IMR-90 (cell line): ENCODE data around the gene ST8SIA4. TPM values are rescaled to one million over a fixed set of nuclear protein-coding genes. Genes with fewer than 3 reads are reported as not detected.

ENCODE experiments used
- ATAC-seq: fragments of 200-7000 bp; cut with Tn5 transposase; 2 replicates; pipeline ENCODE4 v1.9.1; 2020; ENCODE audit warnings: low read depth, mild to moderate bottlenecking, moderate library complexity
- BruUV-seq: library from RNA; stranded (reverse); fragments of 400-500 nt; replicated peaks from 2 replicates; lab custom pipeline; 2021; lab: Mats Ljungman, UMichigan
- CTCF ChIA-PET: fragments of 300-600 bp; formaldehyde crosslinking; extraction: SDS; loops from one replicate; lab custom pipeline; 2021; ENCODE audit warnings: antibody characterized with exemption; lab: Yijun Ruan, JAX
- POLR2A ChIA-PET: fragments of 300-600 bp; sonication (Branson Sonifier 250); formaldehyde crosslinking; loops from one replicate; lab custom pipeline; 2022; ENCODE audit warnings: antibody characterized with exemption; ENCODE audit not compliant: unreplicated experiment; lab: Charles Lee
- DNase-seq: peaks from one replicate; pipeline ENCODE4 v3.0.0; 2013
- H2AFZ ChIP-seq: replicated peaks from 2 replicates; pipeline ENCODE3; 2013; ENCODE audit warnings: low read length, mild to moderate bottlenecking; ENCODE audit not compliant: poor library complexity
- H2AK5ac ChIP-seq: 2 replicates; pipeline ENCODE4 v1.6.1; 2013; ENCODE audit warnings: low read depth, low read length, inconsistent platforms
- H2AK9ac ChIP-seq: replicated peaks from 2 replicates; pipeline ENCODE3; 2013; ENCODE audit warnings: mild to moderate bottlenecking, low read depth, low read length, moderate library complexity; ENCODE audit not compliant: poor library complexity
- H2BK120ac ChIP-seq: 2 replicates; pipeline ENCODE4 v1.6.1; 2013; ENCODE audit warnings: low read depth, low read length, inconsistent platforms
- H2BK15ac ChIP-seq: 3 replicates; pipeline ENCODE4 v1.6.1; 2013; ENCODE audit warnings: low read depth, low read length, inconsistent platforms
- H2BK20ac ChIP-seq: 2 replicates; pipeline ENCODE4 v1.6.1; 2013; ENCODE audit warnings: low read depth, mild to moderate bottlenecking, inconsistent platforms, low read length, moderate library complexity
- H2BK5ac ChIP-seq: 2 replicates; pipeline ENCODE4 v1.6.1; 2013; ENCODE audit warnings: mild to moderate bottlenecking, low read depth, low read length, inconsistent platforms; ENCODE audit not compliant: poor library complexity, severe bottlenecking
- H3K14ac ChIP-seq: replicated peaks from 2 replicates; pipeline ENCODE4 v1.6.1; 2013; ENCODE audit warnings: low read depth, low read length, inconsistent platforms
- H3K18ac ChIP-seq: 2 replicates; pipeline ENCODE4 v1.6.1; 2013; ENCODE audit warnings: low read depth, low read length, control low read depth
- H3K23ac ChIP-seq: 2 replicates; pipeline ENCODE4 v1.6.1; 2013; ENCODE audit warnings: low read depth, low read length, inconsistent platforms
- H3K27ac ChIP-seq: 2 replicates; pipeline ENCODE4 v1.5.1; 2013; ENCODE audit warnings: mild to moderate bottlenecking, control low read depth, low read length; ENCODE audit not compliant: insufficient read depth
- H3K27me3 ChIP-seq: 2 replicates; pipeline ENCODE4 v1.6.1; 2013; ENCODE audit warnings: low read length; ENCODE audit not compliant: control insufficient read depth, insufficient read depth
- H3K36me3 ChIP-seq: 2 replicates; pipeline ENCODE4 v1.6.1; 2013; ENCODE audit warnings: low read length, mixed read lengths; ENCODE audit not compliant: control insufficient read depth, insufficient read depth
- H3K4ac ChIP-seq: 2 replicates; pipeline ENCODE4 v1.6.1; 2013; ENCODE audit warnings: low read depth, low read length, inconsistent platforms
- H3K4me1 ChIP-seq: 2 replicates; pipeline ENCODE4 v1.6.1; 2013; ENCODE audit warnings: low read length, mixed read lengths; ENCODE audit not compliant: control insufficient read depth, insufficient read depth
- H3K4me2 ChIP-seq: 2 replicates; pipeline ENCODE4 v1.6.1; 2013; ENCODE audit warnings: low read depth, mild to moderate bottlenecking, control low read depth, low read length, moderate library complexity
- H3K4me3 ChIP-seq: 2 replicates; pipeline ENCODE4 v1.5.1; 2013; ENCODE audit warnings: low read depth, mild to moderate bottlenecking, control low read depth, low read length, moderate library complexity; ENCODE audit not compliant: insufficient read depth
- H3K56ac ChIP-seq: 2 replicates; pipeline ENCODE4 v1.6.1; 2013; ENCODE audit warnings: low read length, inconsistent platforms; ENCODE audit not compliant: insufficient read depth; ENCODE audit errors: extremely low read depth
- H3K79me1 ChIP-seq, 2 experiments: 2 replicates each; pipeline ENCODE4 v1.6.1; 2013; ENCODE audit warnings: low read length in 2 of 2, inconsistent platforms in 1 of 2, low read depth in 1 of 2
- H3K9ac ChIP-seq: 2 replicates; pipeline ENCODE4 v1.6.1; 2013; ENCODE audit warnings: low read depth, low read length, control low read depth
- H3K9me1 ChIP-seq: 2 replicates; pipeline ENCODE4 v1.6.1; 2013; ENCODE audit warnings: low read length, inconsistent platforms; ENCODE audit not compliant: insufficient read depth
- H3K9me3 ChIP-seq: 2 replicates; pipeline ENCODE4 v1.6.1; 2013; ENCODE audit warnings: low read length; ENCODE audit not compliant: control insufficient read depth, insufficient read depth
- H4K20me1 ChIP-seq: 2 replicates; pipeline ENCODE4 v1.6.1; 2013; ENCODE audit warnings: low read length, inconsistent platforms; ENCODE audit not compliant: insufficient read depth
- H4K5ac ChIP-seq: 2 replicates; pipeline ENCODE4 v1.6.1; 2013; ENCODE audit warnings: mild to moderate bottlenecking, low read depth, low read length, control low read depth
- H4K8ac ChIP-seq, 2 experiments: 2 replicates each; pipeline ENCODE4 v1.6.1; 2013; ENCODE audit warnings: low read depth in 2 of 2, low read length in 2 of 2, control low read depth in 1 of 2, inconsistent platforms in 1 of 2
- H4K91ac ChIP-seq: 2 replicates; pipeline ENCODE4 v1.6.1; 2013; ENCODE audit warnings: low read depth, low read length, inconsistent platforms; ENCODE audit not compliant: insufficient read depth
- BHLHE40 ChIP-seq: fragments of 150-350 bp; IDR thresholded peaks from 2 replicates; pipeline ENCODE4 v1.6.1; 2016; ENCODE audit warnings: mild to moderate bottlenecking, low read depth, low read length
- CHD1 ChIP-seq: IDR thresholded peaks from 2 replicates; pipeline ENCODE4 v1.6.1; 2012; ENCODE audit warnings: low read depth, low read length, improper control_type of control experiment
- FOS ChIP-seq: fragments of 150-350 bp; IDR thresholded peaks from 2 replicates; pipeline ENCODE4 v1.6.1; 2016; ENCODE audit warnings: low read depth, low read length
- MAFK ChIP-seq: IDR thresholded peaks from 2 replicates; pipeline ENCODE4 v1.6.1; 2012; ENCODE audit warnings: low read depth, low read length, improper control_type of control experiment
- MXI1 ChIP-seq: IDR thresholded peaks from 2 replicates; pipeline ENCODE4 v1.6.1; 2012; ENCODE audit warnings: low read depth, mild to moderate bottlenecking, low read length, moderate library complexity, borderline replicate concordance
- NFE2L2 ChIP-seq: fragments of 150-350 bp; IDR thresholded peaks from 2 replicates; pipeline ENCODE4 v1.6.1; 2016; ENCODE audit warnings: low read depth, mild to moderate bottlenecking, low read length
- POLR2A ChIP-seq: IDR thresholded peaks from 2 replicates; pipeline ENCODE4 v1.6.1; 2012; ENCODE audit warnings: mild to moderate bottlenecking, low read depth, low read length
- RAD21 ChIP-seq: IDR thresholded peaks from 2 replicates; pipeline ENCODE4 v1.6.1; 2012; ENCODE audit warnings: low read length, improper control_type of control experiment
- RCOR1 ChIP-seq: IDR thresholded peaks from 2 replicates; pipeline ENCODE4 v1.6.1; 2012; ENCODE audit warnings: mild to moderate bottlenecking, low read length, improper control_type of control experiment; ENCODE audit not compliant: insufficient replicate concordance
- SMC3 ChIP-seq: fragments of 150-350 bp; IDR thresholded peaks from 2 replicates; pipeline ENCODE4 v1.6.1; 2016; ENCODE audit warnings: low read depth, mild to moderate bottlenecking, antibody characterized with exemption, low read length, moderate library complexity
- dilution Hi-C: fragments of 300-500 bp; cut with HindIII; formaldehyde crosslinking; loops from one replicate; pipeline ENCODE4 v1.14.3; 2018; ENCODE audit warnings: low sequenced_read_pairs; ENCODE audit not compliant: unreplicated experiment
- in situ Hi-C: fragments of 300-500 bp; cut with MboI; formaldehyde crosslinking; loops from 3 replicates; pipeline ENCODE4 v1.14.3; 2019; ENCODE audit warnings: low sequenced_read_pairs, inconsistent platforms, mixed read lengths
- intact Hi-C: fragments of 100-400 bp; cut with micrococcal nuclease; formaldehyde crosslinking; loops from 2 replicates; pipeline ENCODE4 v1.10.0; 2022
- polyA plus RNA-seq, 3 experiments: library from polyadenylated mRNA; depleted of rRNA; stranded (reverse); fragments of >200 nt; gene quantifications; 2 replicates each; pipeline ENCODE4 v1.2.3, GENCODE V29; 2012; ENCODE audit warnings: low replicate concordance in 1 of 3
- total RNA-seq: library from RNA; depleted of rRNA; stranded (reverse); fragments of >200 nt; gene quantifications from 2 replicates; pipeline ENCODE4 v1.2.3, GENCODE V29; 2012
- TF ChIP-seq, protein P1 (sequence below): conservative IDR thresholded peaks from 2 replicates; pipeline ENCODE4 v1.5.1; 2012; ENCODE audit warnings: mild to moderate bottlenecking, low read depth, low read length, improper control_type of control experiment
- TF ChIP-seq, protein P2 (sequence below): fragments of 150-350 bp; IDR thresholded peaks from 2 replicates; pipeline ENCODE4 v1.6.1; 2016; ENCODE audit warnings: low read depth, mild to moderate bottlenecking, low read length, moderate library complexity, borderline replicate concordance

The ST8SIA4 gene
- total and polyA plus RNA-seq, 2 of the 4 experiments (the other 2 are of a cell fraction) = 0.02 to 0.18 TPM

DNA sequence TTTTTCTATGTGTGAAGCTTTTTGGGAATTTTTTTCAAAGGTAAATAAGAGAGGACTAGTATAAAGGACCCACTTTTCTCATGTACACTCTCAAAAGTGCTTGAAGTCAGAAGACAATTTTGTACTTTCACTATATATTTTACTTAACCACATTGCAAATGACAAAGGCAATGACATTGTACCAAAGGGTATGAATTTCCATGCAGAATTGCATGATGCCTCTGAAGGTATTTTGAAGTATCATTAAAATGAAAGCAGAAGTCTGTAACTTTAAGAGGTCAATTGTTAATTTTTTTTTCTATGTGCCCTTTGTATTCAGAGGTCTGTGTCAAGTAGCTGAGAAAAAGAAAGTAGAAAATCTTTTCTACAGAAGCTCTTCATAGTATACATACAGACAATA lies 84.7 kb downstream of the ST8SIA4 start:
- DNase-seq (no peak), ATAC-seq (no peak)
- TF ChIP-seq FOS = no peak
- no peak for TF ChIP-seq POLR2A
- TF ChIP-seq CHD1 = no peak
- no peak for TF ChIP-seq MXI1
- no peak for TF ChIP-seq BHLHE40
- TF ChIP-seq, protein P1, sequence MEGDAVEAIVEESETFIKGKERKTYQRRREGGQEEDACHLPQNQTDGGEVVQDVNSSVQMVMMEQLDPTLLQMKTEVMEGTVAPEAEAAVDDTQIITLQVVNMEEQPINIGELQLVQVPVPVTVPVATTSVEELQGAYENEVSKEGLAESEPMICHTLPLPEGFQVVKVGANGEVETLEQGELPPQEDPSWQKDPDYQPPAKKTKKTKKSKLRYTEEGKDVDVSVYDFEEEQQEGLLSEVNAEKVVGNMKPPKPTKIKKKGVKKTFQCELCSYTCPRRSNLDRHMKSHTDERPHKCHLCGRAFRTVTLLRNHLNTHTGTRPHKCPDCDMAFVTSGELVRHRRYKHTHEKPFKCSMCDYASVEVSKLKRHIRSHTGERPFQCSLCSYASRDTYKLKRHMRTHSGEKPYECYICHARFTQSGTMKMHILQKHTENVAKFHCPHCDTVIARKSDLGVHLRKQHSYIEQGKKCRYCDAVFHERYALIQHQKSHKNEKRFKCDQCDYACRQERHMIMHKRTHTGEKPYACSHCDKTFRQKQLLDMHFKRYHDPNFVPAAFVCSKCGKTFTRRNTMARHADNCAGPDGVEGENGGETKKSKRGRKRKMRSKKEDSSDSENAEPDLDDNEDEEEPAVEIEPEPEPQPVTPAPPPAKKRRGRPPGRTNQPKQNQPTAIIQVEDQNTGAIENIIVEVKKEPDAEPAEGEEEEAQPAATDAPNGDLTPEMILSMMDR = no peak
- TF ChIP-seq RCOR1 = no peak
- TF ChIP-seq, protein P2, sequence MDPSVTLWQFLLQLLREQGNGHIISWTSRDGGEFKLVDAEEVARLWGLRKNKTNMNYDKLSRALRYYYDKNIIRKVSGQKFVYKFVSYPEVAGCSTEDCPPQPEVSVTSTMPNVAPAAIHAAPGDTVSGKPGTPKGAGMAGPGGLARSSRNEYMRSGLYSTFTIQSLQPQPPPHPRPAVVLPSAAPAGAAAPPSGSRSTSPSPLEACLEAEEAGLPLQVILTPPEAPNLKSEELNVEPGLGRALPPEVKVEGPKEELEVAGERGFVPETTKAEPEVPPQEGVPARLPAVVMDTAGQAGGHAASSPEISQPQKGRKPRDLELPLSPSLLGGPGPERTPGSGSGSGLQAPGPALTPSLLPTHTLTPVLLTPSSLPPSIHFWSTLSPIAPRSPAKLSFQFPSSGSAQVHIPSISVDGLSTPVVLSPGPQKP = no peak
- TF ChIP-seq NFE2L2 = no peak
- TF ChIP-seq MAFK = no peak
- TF ChIP-seq SMC3 = no peak
- TF ChIP-seq RAD21 = no peak
- intact Hi-C loops (no loop called here), dilution Hi-C loops (no loop called here), in situ Hi-C loops (no loop called here)
- Histone ChIP-seq H4K91ac (no peak overlapping the region), H2AK5ac (no peak overlapping the region), H3K27me3 (no peaks in the 10 kb centered on the region), H3K4ac (no peak overlapping the region), H3K4me1 (no peaks in the 10 kb centered on the region), H4K5ac (no peak overlapping the region), H3K36me3 (no peaks in the 10 kb centered on the region), H3K27ac (no peak overlapping the region), H4K8ac (no peak overlapping the region), H3K79me1 (no peaks in the 10 kb centered on the region), H3K18ac (no peak overlapping the region), H2BK20ac (no peak overlapping the region), H3K23ac (no peak overlapping the region), H3K9me1 (no peaks in the 10 kb centered on the region), H3K4me3 (no peak overlapping the region), H4K20me1 (no peaks in the 10 kb centered on the region), H2BK120ac (no peak overlapping the region), H3K14ac (no peak overlapping the region), H3K4me2 (no peak overlapping the region), H2AK9ac (no peak overlapping the region), H3K9ac (no peak overlapping the region), H3K9me3 (no peaks in the 10 kb centered on the region), H2BK15ac (no peak overlapping the region), H3K56ac (no peak overlapping the region), H2BK5ac (no peak overlapping the region), H2AFZ (no peak overlapping the region)
- BruUV-seq = no TSS peak
- CTCF ChIA-PET = no interaction called here
- POLR2A ChIA-PET = no interaction called here
